Stimulated activated CD8-positive, alpha-beta memory T cell treated with anti-CD3 and anti-CD28 coated beads, Interleukin-2, amount 100 ng/mL, for 48 hours (primary cell): Measurements from ENCODE around the gene EFCAB12.
A peak's percentile ranks its signal among the peaks of the same experiment; 100 is the strongest.
"Not testable (repeated sequence)": the region's sequence is repeated elsewhere in the genome, so short reads cannot be mapped to it uniquely, and the experiment has no call there.

Experiments used
- DNase-seq, 2 donors: peaks; one replicate each; pipeline ENCODE4 v3.0.0-alpha.2; 2020; ENCODE audit warnings: low read depth in 2 of 2

Gene EFCAB12

GRCh38 chr3:129421236-129421883 is 7.1 kb downstream of the EFCAB12 start:
- DNase-seq, result no peak

- DNase-seq, result no peak
Measured at GRCh38 chr3:129419476-129419875, 9.0 kb downstream of the EFCAB12 start.

GRCh38 chr3:129418041-129418973 is 10.1 kb downstream of the EFCAB12 start:
- DNase-seq, result no peak

- DNase-seq, result no peak
Measured at GRCh38 chr3:129417326-129417725, 11.1 kb downstream of the EFCAB12 start.

- DNase-seq, result no peak
Measured at GRCh38 chr3:129416415-129416814, 12.0 kb downstream of the EFCAB12 start.

- no peak for DNase-seq
Measured at GRCh38 chr3:129415830-129416229, 12.6 kb downstream of the EFCAB12 start.

- no peak for DNase-seq
Measured at GRCh38 chr3:129415378-129415777, 13.1 kb downstream of the EFCAB12 start.

GRCh38 chr3:129413687-129414506 is 14.5 kb downstream of the EFCAB12 start:
- no peak for DNase-seq

GRCh38 chr3:129413238-129413637 is 15.2 kb downstream of the EFCAB12 start:
- DNase-seq, result not testable (repeated sequence)

GRCh38 chr3:129412542-129413198 is 15.8 kb downstream of the EFCAB12 start:
- DNase-seq, result no peak

GRCh38 chr3:129410971-129411370 is 17.5 kb downstream of the EFCAB12 start:
- DNase-seq, result no peak

GRCh38 chr3:129409541-129409940 is 18.9 kb downstream of the EFCAB12 start:
- DNase-seq, result no peak

GRCh38 chr3:129404610-129405009 is 23.8 kb downstream of the EFCAB12 start:
- DNase-seq, result no peak

GRCh38 chr3:129404130-129404529 is 24.3 kb downstream of the EFCAB12 start:
- no peak for DNase-seq

GRCh38 chr3:129403450-129403849 is 25.0 kb downstream of the EFCAB12 start:
- no peak for DNase-seq

GRCh38 chr3:129402616-129403015 is 25.8 kb downstream of the EFCAB12 start:
- no peak for DNase-seq

GRCh38 chr3:129402210-129402609 is 26.2 kb downstream of the EFCAB12 start:
- DNase-seq, result no peak

GRCh38 chr3:129399895-129400357 is 28.5 kb downstream of the EFCAB12 start:
- DNase-seq, result no peak

GRCh38 chr3:129399145-129399894 is 29.1 kb downstream of the EFCAB12 start:
- peak; percentile 37 to 46 for DNase-seq

- DNase-seq, result no peak
Measured at GRCh38 chr3:129398803-129399144, 29.7 kb downstream of the EFCAB12 start.
